Nephron (organoid): ENCODE data around the gene ABTB1.

Source experiments
- H3K27ac Mint-ChIP-seq, 3 experiments: 2 replicates each; pipeline ENCODE4 v1.8.0; 2020; ENCODE audit warnings: mixed read lengths in 3 of 3, mild to moderate bottlenecking in 2 of 3, moderate library complexity in 1 of 3
- H3K27me3 Mint-ChIP-seq: 2 replicates; pipeline ENCODE4 v1.8.0; 2021; ENCODE audit warnings: low read depth, mild to moderate bottlenecking, moderate library complexity, mixed read lengths
- H3K36me3 Mint-ChIP-seq: 2 replicates; pipeline ENCODE4 v1.8.0; 2020; ENCODE audit warnings: low read depth, mixed read lengths
- H3K4me1 Mint-ChIP-seq: 2 replicates; pipeline ENCODE4 v1.8.0; 2020; ENCODE audit warnings: mixed read lengths
- H3K4me3 Mint-ChIP-seq, 3 experiments: 2 replicates each; pipeline ENCODE4 v1.8.0; 2020; ENCODE audit warnings: mild to moderate bottlenecking in 3 of 3, mixed read lengths in 3 of 3, moderate library complexity in 2 of 3
- H3K9me3 Mint-ChIP-seq: 2 replicates; pipeline ENCODE4 v1.8.0; 2020; ENCODE audit warnings: mixed read lengths
- CTCF ChIP-seq, 3 experiments: fragments of 200-600 bp; sonication (generic); IDR thresholded peaks; one replicate each; pipeline ENCODE4 v1.5.0; 2021; ENCODE audit warnings: antibody characterized with exemption in 3 of 3; ENCODE audit not compliant: unreplicated experiment in 3 of 3

Gene ABTB1

GRCh38 chr3:127712881-127713771, 40.4 kb downstream of the ABTB1 start:
- TF ChIP-seq CTCF (IDR thresholded peaks at IDR 0.05; ENCODE audit: unreplicated experiment in 3 of 3): no peak
- peaks cover 36% of the 10 kb centered on the region for H3K27me3 Mint-ChIP-seq
- H3K36me3 Mint-ChIP-seq: no peaks in the 10 kb centered on the region
- peak overlapping the region; percentile 29 to 83 (median 75) for H3K27ac Mint-ChIP-seq
- peaks cover 46% of the 10 kb centered on the region for H3K4me1 Mint-ChIP-seq
- H3K4me3 Mint-ChIP-seq: no peak overlapping the region
- H3K9me3 Mint-ChIP-seq: no peaks in the 10 kb centered on the region

GRCh38 chr3:127714125-127714571, 41.4 kb downstream of the ABTB1 start:
- no peak for TF ChIP-seq CTCF (IDR thresholded peaks at IDR 0.05; ENCODE audit: unreplicated experiment in 3 of 3)
- Mint-ChIP-seq H3K4me1 (peaks cover 46% of the 10 kb centered on the region), H3K4me3 (no peak overlapping the region), H3K36me3 (no peaks in the 10 kb centered on the region), H3K27ac (peak overlapping the region; percentile 29 to 83 (median 75)), H3K27me3 (peaks cover 30% of the 10 kb centered on the region), H3K9me3 (no peaks in the 10 kb centered on the region)

- no peak for TF ChIP-seq CTCF (IDR thresholded peaks at IDR 0.05; ENCODE audit: unreplicated experiment in 3 of 3)
- H3K36me3 Mint-ChIP-seq: no peaks in the 10 kb centered on the region
- H3K4me3 Mint-ChIP-seq: no peak overlapping the region
- no peaks in the 10 kb centered on the region for H3K9me3 Mint-ChIP-seq
- H3K4me1 Mint-ChIP-seq: peaks cover 52% of the 10 kb centered on the region
- H3K27me3 Mint-ChIP-seq: peaks cover 30% of the 10 kb centered on the region
- no peak overlapping the region for H3K27ac Mint-ChIP-seq
These were observed 42.1 kb downstream of the ABTB1 start for GRCh38 chr3:127714866-127715265.

GRCh38 chr3:127715532-127715931, 42.8 kb downstream of the ABTB1 start:
- Mint-ChIP-seq H3K27ac (no peak overlapping the region), H3K27me3 (peaks cover 30% of the 10 kb centered on the region), H3K4me3 (no peak overlapping the region), H3K4me1 (peaks cover 56% of the 10 kb centered on the region), H3K36me3 (no peaks in the 10 kb centered on the region), H3K9me3 (no peaks in the 10 kb centered on the region)
- TF ChIP-seq CTCF (IDR thresholded peaks at IDR 0.05; ENCODE audit: unreplicated experiment in 3 of 3): no peak

GRCh38 chr3:127716384-127716783, 43.6 kb downstream of the ABTB1 start:
- Mint-ChIP-seq H3K27ac (no peak overlapping the region), H3K9me3 (no peaks in the 10 kb centered on the region), H3K36me3 (no peaks in the 10 kb centered on the region), H3K4me1 (peaks cover 64% of the 10 kb centered on the region), H3K27me3 (peaks cover 31% of the 10 kb centered on the region), H3K4me3 (no peak overlapping the region)
- TF ChIP-seq CTCF (IDR thresholded peaks at IDR 0.05; ENCODE audit: unreplicated experiment in 3 of 3): no peak
